ENCODE data around the gene CACNB4. TPM values are rescaled to one million over a fixed set of nuclear protein-coding genes. Genes with fewer than 3 reads are reported as not detected.
"Not testable (repeated sequence)": the region's sequence is repeated elsewhere in the genome, so short reads cannot be mapped to it uniquely, and the experiment has no call there.

CACNB4 gene
- total RNA-seq, 1 donor: 0.54 TPM

- not testable (repeated sequence) for DNase-seq (ENCODE audit: low read depth in 2 of 3, low spot score in 2 of 3)
Measured at GRCh38 chr2:152090726-152091125, 8.1 kb downstream of the CACNB4 start.

GRCh38 chr2:152089238-152089637, 9.6 kb downstream of the CACNB4 start:
- peak in 1 of 3 donors; percentile 27 for DNase-seq (ENCODE audit: low read depth in 2 of 3, low spot score in 2 of 3)

GRCh38 chr2:152088006-152088405, 10.8 kb downstream of the CACNB4 start:
- no peak for DNase-seq (ENCODE audit: low read depth in 2 of 3, low spot score in 2 of 3)

- DNase-seq (ENCODE audit: low read depth in 2 of 3, low spot score in 2 of 3): no peak
Measured at GRCh38 chr2:152086231-152086630, 12.6 kb downstream of the CACNB4 start.

GRCh38 chr2:152084076-152084475, 14.8 kb downstream of the CACNB4 start:
- DNase-seq (ENCODE audit: low read depth in 2 of 3, low spot score in 2 of 3): no peak

GRCh38 chr2:152083202-152083875, 15.5 kb downstream of the CACNB4 start:
- DNase-seq (ENCODE audit: low read depth in 2 of 3, low spot score in 2 of 3): peak in 1 of 3 donors; percentile 66

GRCh38 chr2:152078662-152079061, 20.2 kb downstream of the CACNB4 start:
- DNase-seq (ENCODE audit: low read depth in 2 of 3, low spot score in 2 of 3): no peak

- no peak for DNase-seq (ENCODE audit: low read depth in 2 of 3, low spot score in 2 of 3)
Measured at GRCh38 chr2:152078023-152078422, 20.8 kb downstream of the CACNB4 start.

GRCh38 chr2:152075461-152076050, 23.3 kb downstream of the CACNB4 start:
- no peak for DNase-seq (ENCODE audit: low read depth in 2 of 3, low spot score in 2 of 3)

GRCh38 chr2:152072011-152072410, 26.8 kb downstream of the CACNB4 start:
- no peak for DNase-seq (ENCODE audit: low read depth in 2 of 3, low spot score in 2 of 3)

- no peak for DNase-seq (ENCODE audit: low read depth in 2 of 3, low spot score in 2 of 3)
Measured at GRCh38 chr2:152071518-152071917, 27.3 kb downstream of the CACNB4 start.

- peak in 1 of 3 donors; percentile 64 for DNase-seq (ENCODE audit: low read depth in 2 of 3, low spot score in 2 of 3)
Measured at GRCh38 chr2:152071092-152071491, 27.8 kb downstream of the CACNB4 start.

GRCh38 chr2:152068226-152068625, 30.6 kb downstream of the CACNB4 start:
- no peak for DNase-seq (ENCODE audit: low read depth in 2 of 3, low spot score in 2 of 3)

- DNase-seq (ENCODE audit: low read depth in 2 of 3, low spot score in 2 of 3): no peak
Measured at GRCh38 chr2:152067823-152068222, 31.0 kb downstream of the CACNB4 start.

- no peak for DNase-seq (ENCODE audit: low read depth in 2 of 3, low spot score in 2 of 3)
Measured at GRCh38 chr2:152065945-152066344, 32.9 kb downstream of the CACNB4 start.

GRCh38 chr2:152064001-152064400, 34.8 kb downstream of the CACNB4 start:
- no peak for DNase-seq (ENCODE audit: low read depth in 2 of 3, low spot score in 2 of 3)

- no peak for DNase-seq (ENCODE audit: low read depth in 2 of 3, low spot score in 2 of 3)
Measured at GRCh38 chr2:152063325-152063924, 35.4 kb downstream of the CACNB4 start.

- no peak for DNase-seq (ENCODE audit: low read depth in 2 of 3, low spot score in 2 of 3)
Measured at GRCh38 chr2:152062125-152063091, 36.4 kb downstream of the CACNB4 start.

GRCh38 chr2:152061383-152061782, 37.5 kb downstream of the CACNB4 start:
- DNase-seq (ENCODE audit: low read depth in 2 of 3, low spot score in 2 of 3): no peak

GRCh38 chr2:152058655-152059054, 40.2 kb downstream of the CACNB4 start:
- no peak for DNase-seq (ENCODE audit: low read depth in 2 of 3, low spot score in 2 of 3)

- DNase-seq (ENCODE audit: low read depth in 2 of 3, low spot score in 2 of 3): no peak
Measured at GRCh38 chr2:152056418-152056817, 42.4 kb downstream of the CACNB4 start.

All from hematopoietic multipotent progenitor cell (in vitro differentiated cells).